ENCODE results near the gene TNFAIP8L2. TPM values are rescaled to one million over a fixed set of nuclear protein-coding genes. Genes with fewer than 3 reads are reported as not detected.
A peak's percentile ranks its signal among the peaks of the same experiment; 100 is the strongest.

Gene TNFAIP8L2
- total RNA-seq, 1 experiment from 2014 or later: not detected

- H3K27me3 ChIP-seq (ENCODE audit: insufficient read depth, low read depth): peaks cover 18% of the 10 kb centered on the region; the same call in 1 of the 2 replicates
- no peaks in the 10 kb centered on the region for H3K79me2 ChIP-seq (ENCODE audit: low read depth)
- CTCF ChIA-PET: interaction anchor here (0.6 to 2.1 kb wide), 4 partner anchors 11 to 546 kb away, joined by 3 to 10 read pairs (median 3); no protein-coding TSS in a partner anchor
- POLR2A ChIA-PET (ENCODE audit: unreplicated experiment): interaction anchor here (0.6 to 0.7 kb wide), 5 partner anchors 11 to 1975 kb away, joined by 3 to 4 read pairs (median 3); no protein-coding TSS in a partner anchor
- peak overlapping the region; percentile 72 for H2AFZ ChIP-seq
- H3K9me3 ChIP-seq (ENCODE audit: insufficient read depth, low read depth): no peaks in the 10 kb centered on the region
- intact Hi-C loops (cut with micrococcal nuclease; ENCODE audit: unreplicated experiment): no loop called here
- H3K27ac ChIP-seq: no peak overlapping the region
- no peaks in the 10 kb centered on the region for H3K36me3 ChIP-seq (ENCODE audit: low read depth)
- peak overlapping the region; percentile 42; the same call in 1 of the 2 replicates for H3K4me3 ChIP-seq
- H3K4me1 ChIP-seq (replicated peaks; ENCODE audit: insufficient read depth): no peaks in the 10 kb centered on the region
- BruUV-seq (replicated peaks): no TSS peak
- H3K4me2 ChIP-seq: peak overlapping the region; percentile 76
- DNase-seq: peak; percentile 64 to 84
- peaks cover 14% of the 10 kb centered on the region; the same call in 1 of the 2 replicates for H3F3A ChIP-seq (ENCODE audit: insufficient read depth, low read depth)
- H4K20me1 ChIP-seq (ENCODE audit: insufficient read depth): no peaks in the 10 kb centered on the region
- no peak for TF ChIP-seq EZH2 (IDR thresholded peaks at IDR 0.05; ENCODE audit: low read depth)
- no peak for TF ChIP-seq CTCF (conservative IDR thresholded peaks at IDR 0.05)
- H3K9me2 ChIP-seq (ENCODE audit: insufficient read depth): no peaks in the 10 kb centered on the region
Observed at GRCh38 chr1:151130987-151131586, 25.4 kb upstream of the TNFAIP8L2 start.

GRCh38 chr1:151131701-151132334, 24.6 kb upstream of the TNFAIP8L2 start:
- ChIA-PET POLR2A (ENCODE audit: unreplicated experiment) (interaction anchor here (0.6 to 0.7 kb wide), 5 partner anchors 10 to 1974 kb away, joined by 3 to 4 read pairs (median 3); no protein-coding TSS in a partner anchor), CTCF (interaction anchor here (0.6 to 2.1 kb wide), 3 partner anchors 10 to 61 kb away, joined by 3 to 10 read pairs (median 3); no protein-coding TSS in a partner anchor)
- Histone ChIP-seq H3K9me3 (ENCODE audit: insufficient read depth, low read depth) (no peaks in the 10 kb centered on the region), H2AFZ (peak overlapping the region; percentile 72; the same call in 1 of the 2 replicates), H3K27me3 (ENCODE audit: insufficient read depth, low read depth) (peaks cover 18% of the 10 kb centered on the region; the same call in 1 of the 2 replicates), H3K4me3 (peak overlapping the region; percentile 42; the same call in 1 of the 2 replicates), H3K27ac (no peak overlapping the region), H3K4me1 (replicated peaks; ENCODE audit: insufficient read depth) (no peaks in the 10 kb centered on the region), H3K9me2 (ENCODE audit: insufficient read depth) (no peaks in the 10 kb centered on the region), H3K4me2 (peak overlapping the region; percentile 76), H3K79me2 (ENCODE audit: low read depth) (no peaks in the 10 kb centered on the region), H3F3A (ENCODE audit: insufficient read depth, low read depth) (peaks cover 14% of the 10 kb centered on the region; the same call in 1 of the 2 replicates), H4K20me1 (ENCODE audit: insufficient read depth) (no peaks in the 10 kb centered on the region), H3K36me3 (ENCODE audit: low read depth) (no peaks in the 10 kb centered on the region)
- TF ChIP-seq CTCF (conservative IDR thresholded peaks at IDR 0.05): no peak
- TF ChIP-seq EZH2 (IDR thresholded peaks at IDR 0.05; ENCODE audit: low read depth): no peak
- no peak for DNase-seq
- intact Hi-C loops (cut with micrococcal nuclease; ENCODE audit: unreplicated experiment): no loop called here
- no TSS peak for BruUV-seq (replicated peaks)

GRCh38 chr1:151132335-151133017, 24.0 kb upstream of the TNFAIP8L2 start:
- ChIA-PET CTCF (interaction anchor here (0.6 kb wide), 1 partner anchor 61 kb away, joined by 3 read pairs; no protein-coding TSS in a partner anchor), POLR2A (ENCODE audit: unreplicated experiment) (no interaction called here)
- intact Hi-C loops (cut with micrococcal nuclease; ENCODE audit: unreplicated experiment): no loop called here
- Histone ChIP-seq H3K9me2 (ENCODE audit: insufficient read depth) (no peaks in the 10 kb centered on the region), H3K27ac (no peak overlapping the region), H3K4me3 (no peak overlapping the region), H3K36me3 (ENCODE audit: low read depth) (no peaks in the 10 kb centered on the region), H2AFZ (no peak overlapping the region), H3F3A (ENCODE audit: insufficient read depth, low read depth) (peaks cover 14% of the 10 kb centered on the region; the same call in 1 of the 2 replicates), H3K27me3 (ENCODE audit: insufficient read depth, low read depth) (peaks cover 18% of the 10 kb centered on the region; the same call in 1 of the 2 replicates), H3K4me2 (no peak overlapping the region), H4K20me1 (ENCODE audit: insufficient read depth) (no peaks in the 10 kb centered on the region), H3K79me2 (ENCODE audit: low read depth) (no peaks in the 10 kb centered on the region), H3K4me1 (replicated peaks; ENCODE audit: insufficient read depth) (no peaks in the 10 kb centered on the region), H3K9me3 (ENCODE audit: insufficient read depth, low read depth) (no peaks in the 10 kb centered on the region)
- no peak for DNase-seq
- no peak for TF ChIP-seq CTCF (conservative IDR thresholded peaks at IDR 0.05)
- no peak for TF ChIP-seq EZH2 (IDR thresholded peaks at IDR 0.05; ENCODE audit: low read depth)
- no TSS peak for BruUV-seq (replicated peaks)
